NCI-H446 (cell line): ENCODE data around the gene BTBD1.

Experiments used
- DNase-seq, 2 experiments: peaks; one replicate each; lab custom pipeline; 2025; lab: John Stamatoyannopoulos, UW

BTBD1 gene

GRCh38 chr15:83066734-83067637 lies at the start of gene BTBD1:
Gene BTBD1, minus strand, starts transcription at chr15:83067252. Its CDS starts 101 bp downstream, at chr15:83067151.
- DNase-seq: peak; percentile 60 to 92

- DNase-seq: no peak
Observed at GRCh38 chr15:83115831-83116565, 48.9 kb upstream of the BTBD1 start.

DNA sequence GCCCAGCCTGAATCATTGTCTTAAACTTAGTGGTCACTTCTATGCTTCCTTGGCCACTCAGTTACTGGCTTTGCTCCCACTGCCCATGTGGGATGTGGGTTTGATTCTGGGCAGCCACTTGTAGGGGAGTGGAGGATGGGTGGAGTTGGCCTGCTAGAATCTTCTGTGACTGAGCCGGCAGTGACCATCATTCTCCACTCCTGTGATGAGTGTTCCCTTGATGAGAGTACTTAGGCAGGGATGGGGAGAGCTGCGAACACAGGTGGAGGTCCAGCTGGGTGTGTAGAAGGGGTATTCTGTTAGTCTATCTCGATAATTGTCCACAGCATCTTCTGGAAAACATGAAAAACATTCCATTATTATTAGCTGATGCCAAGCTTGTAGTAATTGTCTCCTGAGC lies 48.4 kb upstream of the BTBD1 start:
- DNase-seq: no peak

GRCh38 chr15:83114856-83115255 lies 47.8 kb upstream of the BTBD1 start:
- DNase-seq: no peak

DNA sequence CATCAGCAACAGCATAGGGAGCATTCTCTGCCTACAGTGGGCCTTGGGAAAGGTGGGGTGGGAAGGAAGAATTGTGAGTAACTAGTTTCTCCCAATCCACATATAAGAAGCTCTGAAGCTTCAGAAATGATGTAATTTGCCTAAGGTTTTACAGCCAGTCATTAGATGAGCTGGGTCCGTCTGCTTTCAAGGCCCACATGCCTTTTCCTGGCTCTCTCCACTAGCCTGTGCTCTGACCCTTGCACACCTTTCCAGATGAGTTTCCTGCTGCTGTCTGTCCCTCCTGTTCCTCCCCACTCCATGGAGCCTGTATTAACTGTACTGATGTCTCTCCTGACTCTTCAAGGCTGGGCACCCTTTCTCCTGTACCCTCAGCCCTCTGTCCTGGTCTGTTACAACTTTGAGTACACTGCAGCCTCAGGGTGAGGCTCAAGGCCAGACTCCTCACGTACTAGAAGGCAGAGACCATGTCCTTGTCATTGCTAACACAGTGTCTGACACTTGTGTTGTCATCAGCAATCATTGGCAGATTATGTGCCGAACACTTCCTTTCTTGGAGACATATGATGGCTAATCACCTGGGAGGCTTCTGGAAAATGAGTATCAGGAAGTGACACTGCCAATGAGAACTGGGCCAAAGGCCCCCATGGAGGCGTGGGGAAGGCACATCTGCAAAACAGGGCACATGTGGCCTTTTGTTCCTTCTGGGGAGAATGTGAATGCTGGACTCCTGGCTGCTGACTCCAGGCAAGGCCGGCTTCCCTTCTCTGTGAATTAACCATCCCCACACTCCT lies 47.0 kb upstream of the BTBD1 start:
- DNase-seq: no peak

- no peak for DNase-seq
Observed at GRCh38 chr15:83112956-83113299, 45.9 kb upstream of the BTBD1 start.

GRCh38 chr15:83112233-83112955 lies 45.3 kb upstream of the BTBD1 start:
- no peak for DNase-seq

GRCh38 chr15:83111149-83111548 lies 44.1 kb upstream of the BTBD1 start:
- no peak for DNase-seq

DNA sequence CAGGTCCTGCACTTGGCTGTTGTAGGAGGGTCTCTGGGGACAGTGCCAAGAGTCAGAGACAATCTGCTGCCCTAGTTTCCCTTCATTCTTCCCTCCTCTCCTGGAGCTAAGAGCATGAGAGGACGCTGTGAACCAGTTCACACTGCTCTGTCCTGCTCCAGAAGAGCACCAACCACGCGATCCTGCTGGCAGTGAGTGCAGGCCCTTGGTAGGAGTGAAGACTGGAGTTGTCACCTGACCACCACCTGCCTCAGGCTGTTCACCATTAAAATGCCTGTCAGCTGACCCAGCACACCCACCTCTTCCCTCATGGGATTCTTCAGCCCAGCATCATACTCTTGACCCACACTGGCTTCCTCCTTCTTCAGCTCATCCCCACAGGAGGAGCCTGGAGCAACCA lies 43.3 kb upstream of the BTBD1 start:
- no peak for DNase-seq

DNA sequence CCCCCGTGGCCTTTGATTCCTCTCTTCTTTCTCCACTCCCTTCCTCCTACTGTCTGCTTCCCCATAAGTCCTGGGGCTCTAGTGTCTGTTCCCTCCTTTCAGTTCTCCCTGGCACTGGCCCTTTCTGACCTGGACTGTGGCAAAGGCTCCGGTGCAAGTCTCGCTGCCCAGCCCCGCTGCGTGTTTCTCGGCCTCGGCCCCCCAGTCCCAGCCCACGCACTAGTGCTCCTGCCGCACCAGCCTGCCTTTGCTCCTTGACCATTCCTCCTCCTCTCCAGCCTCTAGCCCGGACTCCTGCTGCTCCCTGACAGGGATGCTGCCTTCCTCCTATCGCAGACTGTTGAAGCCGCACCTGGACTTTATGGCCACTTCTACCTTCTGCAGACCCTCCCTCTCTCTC lies 42.5 kb upstream of the BTBD1 start:
- no peak for DNase-seq

GRCh38 chr15:83108266-83109219 lies 41.5 kb upstream of the BTBD1 start:
- DNase-seq: no peak

DNA sequence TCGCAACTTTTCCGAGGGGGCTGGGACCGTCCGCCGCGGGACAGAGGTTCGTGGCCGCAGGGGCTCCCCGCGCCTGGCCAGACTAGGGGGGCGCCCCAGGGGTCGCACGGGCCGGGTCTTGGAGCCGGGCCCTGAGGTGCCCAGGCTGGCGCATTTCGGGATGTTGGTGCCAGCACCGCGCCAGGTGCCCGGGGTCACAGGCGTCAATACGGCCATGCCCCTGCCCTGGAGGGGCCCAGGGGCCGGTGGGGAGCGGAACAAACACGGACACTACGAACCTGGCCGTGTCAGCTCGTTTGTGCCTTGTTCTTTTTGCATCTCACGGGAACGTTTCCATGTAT lies 40.8 kb upstream of the BTBD1 start:
- DNase-seq: no peak

DNA sequence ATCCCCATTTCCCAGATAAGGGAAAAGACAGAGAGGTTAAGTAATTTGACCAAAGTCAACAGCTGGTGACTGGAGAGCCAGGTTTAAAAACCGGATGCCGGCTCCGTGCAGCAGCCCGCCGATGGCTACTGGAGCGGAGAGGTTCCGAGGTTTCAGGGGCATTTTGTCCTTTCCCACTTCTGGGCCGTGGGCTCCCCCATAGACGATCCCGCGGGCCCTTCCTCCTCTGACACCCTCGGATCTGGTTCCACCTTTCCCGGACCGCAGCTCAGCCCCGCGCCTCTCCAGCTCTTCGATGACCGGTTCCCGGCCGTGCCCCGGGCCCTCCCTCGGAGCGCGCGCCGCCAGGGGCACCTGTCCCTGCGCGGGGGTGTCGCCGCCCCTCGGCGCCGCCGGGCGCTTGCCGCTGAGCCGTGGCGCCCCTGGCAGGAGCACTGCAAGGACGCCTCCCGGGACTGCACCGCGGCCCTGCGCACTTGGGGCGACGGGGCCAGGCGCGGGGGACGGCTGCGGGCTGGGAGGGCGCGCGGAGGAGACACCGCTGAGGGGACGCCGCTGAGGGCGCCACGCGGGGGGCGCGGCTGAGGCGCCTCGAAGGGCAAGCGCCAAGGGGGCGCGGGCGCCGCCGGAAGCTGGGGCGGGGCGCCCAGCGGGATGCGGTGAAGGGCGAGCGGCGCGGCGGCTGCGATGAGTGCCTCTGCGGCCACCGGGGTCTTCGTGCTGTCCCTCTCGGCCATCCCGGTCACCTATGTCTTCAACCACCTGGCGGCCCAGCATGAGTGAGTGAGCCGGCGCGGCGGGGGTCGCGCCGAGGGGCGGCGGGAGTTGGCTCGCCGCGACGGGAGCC lies 40.2 kb upstream of the BTBD1 start, which contains the start of gene TM6SF1:
TSS of gene TM6SF1 (plus strand) at position 652 of the 847 bp plus-strand sequence. CDS start at position 688, 36 bp downstream.
- DNase-seq: no peak

GRCh38 chr15:83105440-83105839 lies 38.4 kb upstream of the BTBD1 start:
- DNase-seq: no peak

DNA sequence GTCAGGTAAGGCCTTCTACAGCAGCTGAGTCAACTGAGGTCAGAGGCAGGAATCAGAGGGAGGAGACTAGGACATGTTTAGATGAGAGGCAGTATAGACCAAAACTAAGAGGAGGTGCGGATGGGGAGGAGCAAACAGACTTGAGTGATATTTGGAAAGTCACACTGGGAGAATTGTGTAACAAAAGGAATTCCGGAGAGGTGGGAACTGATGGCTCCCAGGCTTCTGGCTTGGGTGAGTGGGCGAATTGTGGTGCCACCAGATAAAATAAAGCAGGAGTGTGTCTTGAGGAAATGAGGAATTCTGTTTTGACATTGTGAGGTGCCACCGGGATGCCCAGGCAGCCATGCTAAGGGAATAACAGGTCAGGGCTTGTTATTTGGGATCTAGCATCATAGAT lies 37.1 kb upstream of the BTBD1 start:
- DNase-seq: no peak

GRCh38 chr15:83102346-83102745 lies 35.3 kb upstream of the BTBD1 start:
- no peak for DNase-seq

- DNase-seq: no peak
Observed at GRCh38 chr15:83100097-83100646, 33.1 kb upstream of the BTBD1 start.

DNA sequence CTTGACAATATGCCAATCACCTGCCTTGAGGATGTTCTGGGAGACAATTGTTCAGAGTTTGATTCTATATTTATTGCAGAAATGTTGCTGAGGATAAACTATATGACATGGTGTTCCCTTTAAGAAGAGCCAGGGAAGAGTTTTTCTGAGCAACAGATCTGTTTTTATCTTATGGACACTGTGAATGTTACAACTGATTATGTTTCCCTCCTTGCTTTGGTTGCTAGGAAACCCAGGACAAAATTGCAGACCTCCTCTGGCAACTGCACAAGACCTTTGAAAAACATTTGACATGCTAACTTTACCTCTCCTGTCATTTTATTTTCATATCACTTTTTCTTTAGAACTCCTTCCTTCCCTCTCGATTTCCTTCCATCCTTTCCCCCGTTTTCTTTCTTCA lies 32.2 kb upstream of the BTBD1 start:
- no peak for DNase-seq

- no peak for DNase-seq
Observed at GRCh38 chr15:83098079-83098478, 31.0 kb upstream of the BTBD1 start.
